Ectodermal cell (in vitro differentiated cells): ENCODE results near the gene PLXNA1.

Experiments
- H3K27ac ChIP-seq: 2 replicates; pipeline ENCODE4 v1.7.0; 2013; ENCODE audit warnings: mild to moderate bottlenecking, low read depth, low read length; ENCODE audit not compliant: insufficient read depth, poor library complexity, severe bottlenecking
- H3K27me3 ChIP-seq: 2 replicates; pipeline ENCODE4 v1.7.0; 2013; ENCODE audit warnings: mild to moderate bottlenecking, low read length; ENCODE audit not compliant: insufficient read depth, control insufficient read depth, poor library complexity, severe bottlenecking
- H3K36me3 ChIP-seq: one replicate; pipeline ENCODE4 v1.7.0; 2013; ENCODE audit warnings: low read length; ENCODE audit not compliant: control insufficient read depth, insufficient read depth
- H3K4me1 ChIP-seq: one replicate; pipeline ENCODE4 v1.7.0; 2013; ENCODE audit warnings: low read length; ENCODE audit not compliant: control insufficient read depth, insufficient read depth
- H3K4me3 ChIP-seq: 2 replicates; pipeline ENCODE4 v1.7.0; 2013; ENCODE audit warnings: low read depth, low read length, control low read depth; ENCODE audit not compliant: insufficient read depth
- H3K9me3 ChIP-seq: 2 replicates; pipeline ENCODE4 v1.7.0; 2013; ENCODE audit warnings: mild to moderate bottlenecking, low read length, moderate library complexity; ENCODE audit not compliant: control insufficient read depth
- WGBS, 2 experiments: methylation state at CpG; one replicate each; pipeline ENCODE4 v1.1.7; 2013; ENCODE audit warnings: missing lambda C conversion rate in 2 of 2; 5-methylcytosine and 5-hydroxymethylcytosine counted together

PLXNA1 gene

GRCh38 chr3:127000761-127001160 lies 17.8 kb downstream of the PLXNA1 start:
- Histone ChIP-seq H3K27me3 (no peaks in the 10 kb centered on the region), H3K4me3 (no peak overlapping the region), H3K27ac (no peak overlapping the region), H3K36me3 (peaks cover 6% of the 10 kb centered on the region), H3K4me1 (peaks cover 21% of the 10 kb centered on the region), H3K9me3 (no peaks in the 10 kb centered on the region)
- WGBS, 2 experiments = 94 to 96% methylated on average over 12 of the region's 12 CpGs

DNA sequence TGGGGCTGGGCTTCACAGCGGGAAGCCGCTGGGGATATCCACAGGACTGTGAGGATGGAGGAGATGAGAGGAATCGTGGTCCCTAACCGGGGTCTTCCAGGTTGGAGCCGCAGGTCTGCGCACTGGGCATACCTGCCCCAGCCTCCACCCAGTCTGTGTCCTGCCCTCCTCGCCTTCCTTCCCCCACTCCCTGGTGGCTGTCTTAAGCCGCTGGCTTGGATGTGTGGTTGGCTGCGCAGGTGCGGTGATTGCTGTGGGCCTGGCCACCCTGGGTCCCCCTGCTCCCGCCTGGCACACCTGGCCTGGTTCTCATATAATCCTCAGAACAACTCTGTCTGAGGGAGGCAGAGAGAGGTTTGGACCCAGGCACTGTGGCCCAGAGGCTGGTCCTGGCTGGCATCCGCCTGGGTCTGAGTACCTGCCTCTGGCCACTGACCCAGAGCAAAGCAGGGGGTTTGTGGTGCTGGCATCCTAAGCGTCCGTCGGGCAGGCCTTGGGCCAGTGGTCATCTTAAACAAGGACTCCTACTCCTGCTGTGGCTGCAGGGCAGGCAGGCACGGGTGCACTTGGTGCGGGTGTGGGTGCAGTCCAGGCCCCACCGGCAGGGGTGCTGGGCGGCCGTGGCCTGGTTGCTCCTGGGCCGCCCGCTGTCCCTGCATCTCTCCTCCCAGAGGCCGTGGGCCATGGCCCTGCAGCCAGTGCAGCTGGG lies 18.7 kb downstream of the PLXNA1 start:
- Histone ChIP-seq H3K4me1 (peaks cover 21% of the 10 kb centered on the region), H3K27ac (no peak overlapping the region), H3K36me3 (peaks cover 4% of the 10 kb centered on the region), H3K27me3 (no peaks in the 10 kb centered on the region), H3K9me3 (no peaks in the 10 kb centered on the region), H3K4me3 (no peak overlapping the region)
- WGBS, 2 experiments = 74 to 76% methylated on average over 23 of the region's 23 CpGs

- no peak overlapping the region for H3K4me3 ChIP-seq
- peaks cover 4% of the 10 kb centered on the region for H3K36me3 ChIP-seq
- no peak overlapping the region for H3K27ac ChIP-seq
- peaks cover 21% of the 10 kb centered on the region for H3K4me1 ChIP-seq
- 47 to 50% methylated on average over 26 of the region's 26 CpGs for WGBS, 2 experiments
- no peaks in the 10 kb centered on the region for H3K27me3 ChIP-seq
- no peaks in the 10 kb centered on the region for H3K9me3 ChIP-seq
These were observed 19.6 kb downstream of the PLXNA1 start for GRCh38 chr3:127002195-127003174.

GRCh38 chr3:127003175-127003555 lies 20.2 kb downstream of the PLXNA1 start:
- Histone ChIP-seq H3K27ac (no peak overlapping the region), H3K36me3 (peaks cover 11% of the 10 kb centered on the region), H3K9me3 (no peaks in the 10 kb centered on the region), H3K4me3 (no peak overlapping the region), H3K27me3 (no peaks in the 10 kb centered on the region), H3K4me1 (peaks cover 21% of the 10 kb centered on the region)
- WGBS, 2 experiments = 97 to 98% methylated on average over 12 of the region's 12 CpGs

DNA sequence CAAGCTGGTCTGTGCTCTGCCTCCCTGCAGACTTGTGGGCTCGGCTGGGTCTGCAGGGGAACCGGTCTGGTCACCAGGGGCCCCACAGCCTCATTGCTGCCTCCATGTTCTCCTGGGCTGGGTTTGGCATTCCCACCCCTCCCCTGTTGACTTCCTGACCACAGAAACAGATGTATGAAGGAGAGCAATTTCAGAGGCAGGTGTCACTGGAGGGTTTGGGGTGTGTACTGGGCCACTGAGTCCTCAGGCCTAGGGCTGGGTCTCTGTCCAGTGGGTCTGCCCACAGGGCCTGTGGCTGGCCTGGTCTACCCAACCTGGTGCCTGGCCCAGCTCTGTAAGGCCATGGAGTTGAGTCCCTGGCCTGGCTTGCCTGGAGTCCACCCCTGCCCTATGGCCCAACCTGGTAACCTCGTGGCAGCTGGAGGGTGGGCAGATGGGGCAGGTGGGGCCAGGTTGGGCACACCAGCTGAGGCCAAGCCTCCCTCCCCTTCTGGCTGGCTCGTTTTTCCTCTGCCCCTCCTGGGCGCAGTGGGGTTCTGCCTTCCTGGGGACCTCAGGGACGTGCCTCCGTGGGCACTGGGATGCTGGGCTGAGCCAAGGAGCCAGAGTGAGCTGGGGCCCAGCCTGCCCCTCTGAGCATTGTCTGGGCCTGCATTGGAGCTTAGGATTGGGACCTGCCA lies 20.8 kb downstream of the PLXNA1 start:
- H3K4me3 ChIP-seq = no peak overlapping the region
- H3K4me1 ChIP-seq = peaks cover 24% of the 10 kb centered on the region
- H3K9me3 ChIP-seq = no peaks in the 10 kb centered on the region
- peaks cover 11% of the 10 kb centered on the region for H3K36me3 ChIP-seq
- H3K27ac ChIP-seq = no peak overlapping the region
- 92% methylated on average over 7 of the region's 7 CpGs for whole genome bisulfite sequencing, 2 experiments
- H3K27me3 ChIP-seq = no peaks in the 10 kb centered on the region

DNA sequence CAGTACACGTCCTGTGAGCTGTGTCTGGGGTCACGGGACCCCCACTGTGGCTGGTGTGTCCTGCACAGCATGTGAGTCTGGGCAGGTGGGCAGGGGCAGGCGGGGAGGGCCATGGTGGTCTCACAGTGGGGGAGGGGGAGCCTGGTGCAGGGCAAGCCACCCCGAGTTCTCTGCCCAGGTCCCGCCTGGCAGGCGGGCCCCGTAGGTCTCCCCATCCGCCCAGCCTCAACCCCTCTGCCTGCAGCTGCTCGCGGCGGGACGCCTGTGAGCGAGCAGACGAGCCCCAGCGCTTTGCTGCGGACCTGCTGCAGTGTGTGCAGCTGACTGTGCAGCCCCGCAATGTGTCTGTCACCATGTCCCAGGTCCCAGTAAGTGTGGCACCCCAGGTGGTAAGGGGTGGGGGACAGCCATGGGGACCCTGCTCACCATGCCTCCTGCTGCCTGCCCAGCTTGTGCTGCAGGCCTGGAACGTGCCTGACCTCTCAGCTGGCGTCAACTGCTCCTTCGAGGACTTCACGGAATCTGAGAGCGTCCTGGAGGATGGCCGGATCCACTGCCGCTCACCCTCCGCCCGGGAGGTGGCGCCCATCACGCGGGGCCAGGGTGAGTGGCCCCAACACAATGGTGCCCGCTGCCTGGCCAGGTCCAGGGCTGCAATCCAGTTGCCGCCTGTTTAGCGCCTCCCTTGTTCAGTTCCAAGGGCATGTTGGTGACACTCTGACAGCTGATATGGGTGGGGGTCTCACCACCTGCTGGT lies 21.9 kb downstream of the PLXNA1 start:
- WGBS, 2 experiments = 94 to 96% methylated on average over 32 of the region's 32 CpGs
- H3K36me3 ChIP-seq = peaks cover 11% of the 10 kb centered on the region

GRCh38 chr3:127005864-127006500 lies 23.1 kb downstream of the PLXNA1 start:
- peaks cover 11% of the 10 kb centered on the region for H3K36me3 ChIP-seq
- H3K27ac ChIP-seq = no peak overlapping the region
- 96 to 97% methylated on average over 17 of the region's 17 CpGs for WGBS, 2 experiments
- H3K27me3 ChIP-seq = no peaks in the 10 kb centered on the region
- H3K4me3 ChIP-seq = no peak overlapping the region
- peaks cover 24% of the 10 kb centered on the region for H3K4me1 ChIP-seq
- H3K9me3 ChIP-seq = no peaks in the 10 kb centered on the region

More for the DNA sequence above, 21.9 kb downstream of the PLXNA1 start:
- Histone ChIP-seq H3K4me1 (peaks cover 24% of the 10 kb centered on the region), H3K9me3 (no peaks in the 10 kb centered on the region), H3K27ac (no peak overlapping the region), H3K4me3 (no peak overlapping the region), H3K27me3 (no peaks in the 10 kb centered on the region)

GRCh38 chr3:127006781-127007436 lies 24.0 kb downstream of the PLXNA1 start:
- Histone ChIP-seq H3K27ac (no peak overlapping the region), H3K4me3 (no peak overlapping the region), H3K4me1 (peaks cover 15% of the 10 kb centered on the region), H3K27me3 (no peaks in the 10 kb centered on the region), H3K9me3 (no peaks in the 10 kb centered on the region), H3K36me3 (peaks cover 15% of the 10 kb centered on the region)
- 96% methylated on average over 8 of the region's 8 CpGs for WGBS, 2 experiments

GRCh38 chr3:127008236-127008635 lies 25.3 kb downstream of the PLXNA1 start:
- 92 to 95% methylated on average over 10 of the region's 10 CpGs for WGBS, 2 experiments
- Histone ChIP-seq H3K36me3 (peaks cover 21% of the 10 kb centered on the region), H3K27ac (no peak overlapping the region), H3K4me3 (no peak overlapping the region), H3K4me1 (peaks cover 11% of the 10 kb centered on the region), H3K9me3 (no peaks in the 10 kb centered on the region), H3K27me3 (no peaks in the 10 kb centered on the region)
